Motor neuron (in vitro differentiated cells): ENCODE measurements around the gene ACADVL. TPM values are rescaled to one million over a fixed set of nuclear protein-coding genes. Genes with fewer than 3 reads are reported as not detected.
"Not testable (repeated sequence)": the region's sequence is repeated elsewhere in the genome, so short reads cannot be mapped to it uniquely, and the experiment has no call there.

Source experiments
- ATAC-seq, 8 experiments: fragments of 200-7000 bp; cut with Tn5 transposase; replicated peaks in 6 of 8; 2 replicates each; pipeline ENCODE4 v1.8.0; 2021; ENCODE audit warnings: mild to moderate bottlenecking in 8 of 8, moderate library complexity in 8 of 8
- H3K27ac ChIP-seq, 2 donors: fragments of 250-450 bp; sonication (Bioruptor Pico); 2 replicates each; pipeline ENCODE4 v1.9.0; 2021; ENCODE audit warnings: antibody characterized with exemption in 2 of 2, mild to moderate bottlenecking in 2 of 2, moderate library complexity in 1 of 2
- H3K4me1 ChIP-seq, 2 donors: fragments of 250-450 bp; sonication (Bioruptor Pico); replicated peaks in 1 of 2; 2 replicates each; pipeline ENCODE4 v1.6.1; 2021; ENCODE audit warnings: antibody characterized with exemption in 2 of 2, mild to moderate bottlenecking in 2 of 2, moderate library complexity in 1 of 2
- H3K4me3 ChIP-seq, 5 donors: fragments of 250-450 bp; sonication (Bioruptor Pico); 2 replicates each; pipeline ENCODE4 v1.9.0; 2021; ENCODE audit warnings: antibody characterized with exemption in 5 of 5, mild to moderate bottlenecking in 5 of 5, moderate library complexity in 4 of 5
- WGBS, 10 experiments: fragments of 450-650 bp; shearing (Covaris generic); methylation state at CpG; one replicate each; pipeline ENCODE4 v1.0.0; 2022; 5-methylcytosine and 5-hydroxymethylcytosine counted together
- in situ Hi-C, 9 experiments: fragments of 400-800 bp; cut with MboI; loops; one replicate each; pipeline ENCODE4 v1.15.0; 2021; ENCODE audit warnings: low sequenced_read_pairs in 9 of 9, low pct_unique_long_range_greater_than_20kb in 2 of 9; ENCODE audit not compliant: unreplicated experiment in 9 of 9
- total RNA-seq, 8 experiments: library from RNA; unstranded; fragments of 300-600 nt; gene quantifications; 2 replicates each; pipeline versions ENCODE4 v1.2.3 to v1.2.4, GENCODE V29; 2022

Gene ACADVL
- total RNA-seq, 8 experiments from 2014 or later, result 77.7 to 513 (median 215) TPM

- H3K27ac ChIP-seq, result peak within 1 kb of the TSS; percentile 77 to 84
- 10 to 90% (median 82%) methylated on average over 1 to 5 of the region's 20 CpGs; no CpG with 5 or more reads in 4 of the 10 experiments for WGBS, 10 experiments
- H3K4me1 ChIP-seq, result peaks cover 4 to 11% of the 10 kb centered on the region in 2 donors
- no peak for ATAC-seq
- in situ Hi-C loops, result no loop called here
- peak within 1 kb of the TSS; percentile 46 to 54 (median 51) for H3K4me3 ChIP-seq
Measured at GRCh38 chr17:7179317-7180254, 40.2 kb upstream of the ACADVL start, which contains the start of gene ASGR1. ASGR1 (minus strand) TSS chr17:7179370; CDS start chr17:7178563, 807 bp downstream.

- in situ Hi-C loops, H3K27ac ChIP-seq, H3K4me1 ChIP-seq, H3K4me3 ChIP-seq, ATAC-seq: not testable (repeated sequence)
- WGBS, 10 experiments, result 83 to 100% (median 100%) methylated on average over 1 to 2 of the region's 2 CpGs; no CpG with 5 or more reads in 4 of the 10 experiments
Measured at GRCh38 chr17:7182101-7182500, 37.6 kb upstream of the ACADVL start.

GRCh38 chr17:7183433-7184090 is 36.2 kb upstream of the ACADVL start:
- 44 to 92% (median 64%) methylated on average over 1 to 5 of the region's 7 CpGs; no CpG with 5 or more reads in 2 of the 10 experiments for WGBS, 10 experiments
- Histone ChIP-seq H3K27ac (no peak overlapping the region), H3K4me1 (no peaks in the 10 kb centered on the region), H3K4me3 (no peak overlapping the region)
- in situ Hi-C loops, result no loop called here
- peak in 4 of 8 experiments; percentile 12 to 60 (median 20) for ATAC-seq

GRCh38 chr17:7184091-7184488 is 35.6 kb upstream of the ACADVL start:
- H3K4me3 ChIP-seq, result no peak overlapping the region
- 41 to 100% (median 72%) methylated on average over 1 to 6 of the region's 14 CpGs; no CpG with 5 or more reads in 5 of the 10 experiments for WGBS, 10 experiments
- peak in 4 of 8 experiments; percentile 12 to 30 (median 19) for ATAC-seq
- in situ Hi-C loops, result no loop called here
- H3K27ac ChIP-seq, result no peak overlapping the region
- H3K4me1 ChIP-seq, result no peaks in the 10 kb centered on the region

- Histone ChIP-seq H3K27ac (no peak overlapping the region), H3K4me3 (no peak overlapping the region), H3K4me1 (no peaks in the 10 kb centered on the region)
- in situ Hi-C loops, result no loop called here
- no peak for ATAC-seq
- 20 to 100% (median 94%) methylated on average over 1 to 4 of the region's 6 CpGs; no CpG with 5 or more reads in 5 of the 10 experiments for WGBS, 10 experiments
Measured at GRCh38 chr17:7184647-7185046, 35.1 kb upstream of the ACADVL start.

- Histone ChIP-seq H3K27ac (no peak overlapping the region), H3K4me3 (no peak overlapping the region), H3K4me1 (no peaks in the 10 kb centered on the region)
- 50 to 90% (median 63%) methylated on average over 1 to 4 of the region's 7 CpGs; no CpG with 5 or more reads in 1 of the 10 experiments for WGBS, 10 experiments
- in situ Hi-C loops, result no loop called here
- ATAC-seq, result peak in 3 of 8 experiments; percentile 50 to 82 (median 57)
Measured at GRCh38 chr17:7186241-7186640, 33.5 kb upstream of the ACADVL start.

GRCh38 chr17:7190276-7190917 is 29.3 kb upstream of the ACADVL start:
- peak in 1 of 8 experiments; percentile 7 for ATAC-seq
- H3K27ac ChIP-seq, result no peak overlapping the region
- in situ Hi-C loops, result no loop called here
- no peaks in the 10 kb centered on the region for H3K4me1 ChIP-seq
- WGBS, 10 experiments, result 60 to 90% (median 90%) methylated on average over 1 to 4 of the region's 14 CpGs; no CpG with 5 or more reads in 7 of the 10 experiments
- no peak overlapping the region for H3K4me3 ChIP-seq

- in situ Hi-C loops, result no loop called here
- no peak overlapping the region for H3K4me3 ChIP-seq
- no peaks in the 10 kb centered on the region for H3K4me1 ChIP-seq
- 92 to 100% (median 96%) methylated on average over 2 to 5 of the region's 12 CpGs; no CpG with 5 or more reads in 7 of the 10 experiments for WGBS, 10 experiments
- no peak overlapping the region for H3K27ac ChIP-seq
- peak in 1 of 8 experiments; percentile 3 for ATAC-seq
Measured at GRCh38 chr17:7191069-7191468, 28.7 kb upstream of the ACADVL start.

GRCh38 chr17:7191571-7192270 is 28.0 kb upstream of the ACADVL start:
- peak; percentile 46 to 92 (median 74) for ATAC-seq
- in situ Hi-C loops, result no loop called here
- Histone ChIP-seq H3K4me1 (no peaks in the 10 kb centered on the region), H3K4me3 (no peak overlapping the region), H3K27ac (peak overlapping the region in 1 of 2 donors; percentile 33)
- 67 to 100% (median 84%) methylated on average over 1 to 5 of the region's 26 CpGs; no CpG with 5 or more reads in 5 of the 10 experiments for WGBS, 10 experiments

- H3K4me1 ChIP-seq, result no peaks in the 10 kb centered on the region
- no peak for ATAC-seq
- H3K4me3 ChIP-seq, result no peak overlapping the region
- in situ Hi-C loops, result no loop called here
- WGBS, 10 experiments, result 60 to 89% (median 76%) methylated on average over 1 to 7 of the region's 12 CpGs; no CpG with 5 or more reads in 5 of the 10 experiments
- H3K27ac ChIP-seq, result peak overlapping the region in 1 of 2 donors; percentile 37
Measured at GRCh38 chr17:7192271-7192937, 27.3 kb upstream of the ACADVL start.

GRCh38 chr17:7195971-7196370 is 23.8 kb upstream of the ACADVL start:
- ATAC-seq, result no peak
- Histone ChIP-seq H3K4me3 (no peak overlapping the region), H3K4me1 (no peaks in the 10 kb centered on the region), H3K27ac (no peak overlapping the region)
- WGBS, 10 experiments, result 90 to 100% (median 96%) methylated on average over 2 to 8 of the region's 12 CpGs; no CpG with 5 or more reads in 5 of the 10 experiments
- in situ Hi-C loops, result no loop called here
